B cell (primary cell): ENCODE data around the gene HINFP. TPM values are rescaled to one million over a fixed set of nuclear protein-coding genes. Genes with fewer than 3 reads are reported as not detected.

Experiments used
- ATAC-seq: fragments of 200-7000 bp; cut with Tn5 transposase; one replicate; pipeline ENCODE4 v1.10.0; 2021; ENCODE audit warnings: low read depth, mild to moderate bottlenecking, moderate number of reproducible peaks, moderate library complexity
- CTCF ChIA-PET: fragments of 350-600 bp; sonication (Branson Sonifier 250); formaldehyde crosslinking; loops from one replicate; lab custom pipeline; 2021; ENCODE audit warnings: antibody characterized with exemption, inconsistent platforms; lab: Charles Lee
- POLR2A ChIA-PET: fragments of 350-600 bp; sonication (Branson Sonifier 250); formaldehyde crosslinking; loops from one replicate; lab custom pipeline; 2021; ENCODE audit warnings: antibody characterized with exemption; lab: Charles Lee
- DNase-seq: peaks from one replicate; pipeline ENCODE4 v3.0.0; 2013
- H2AFZ ChIP-seq: 2 replicates; pipeline ENCODE4 v1.6.1; 2012; ENCODE audit warnings: mild to moderate bottlenecking, low read depth, low read length; ENCODE audit not compliant: insufficient read depth, poor library complexity, severe bottlenecking
- H3K27ac ChIP-seq, 2 donors: 1 replicate in 1 of 2; 2 replicates in 1 of 2; pipeline ENCODE4 v1.5.1; 2012 to 2013; ENCODE audit warnings: low read length in 2 of 2, mild to moderate bottlenecking in 2 of 2, moderate library complexity in 1 of 2
- H3K27me3 ChIP-seq, 4 experiments: fragments of 200-600 bp in 1 of 4; sonication (generic) in 1 of 4; replicated peaks in 1 of 4; 1 replicate in 2 of 4; 2 replicates in 2 of 4; pipeline versions ENCODE4 v1.6.1 to v1.7.0; 2013 to 2016; ENCODE audit warnings: low read length in 3 of 4, mild to moderate bottlenecking in 2 of 4, mixed read lengths in 1 of 4, moderate library complexity in 1 of 4; ENCODE audit not compliant: insufficient read depth in 4 of 4, control insufficient read depth in 3 of 4; ENCODE audit errors: control extremely low read depth in 1 of 4
- H3K36me3 ChIP-seq, 2 experiments: replicated peaks in 1 of 2; 1 replicate in 1 of 2; 2 replicates in 1 of 2; pipeline versions ENCODE4 v1.6.1 to v1.7.1; 2013; ENCODE audit warnings: low read length in 1 of 2; ENCODE audit not compliant: insufficient read depth in 2 of 2, control insufficient read depth in 1 of 2; ENCODE audit errors: control extremely low read depth in 1 of 2, extremely low read depth in 1 of 2
- H3K4me1 ChIP-seq, 2 donors: fragments of 200-600 bp in 1 of 2; sonication (generic) in 1 of 2; 1 replicate in 1 of 2; 2 replicates in 1 of 2; pipeline versions ENCODE4 v1.5.1 to v1.6.1; 2013 to 2017; ENCODE audit warnings: low read length in 2 of 2; ENCODE audit not compliant: control insufficient read depth in 2 of 2, insufficient read depth in 2 of 2
- H3K4me2 ChIP-seq: replicated peaks from 2 replicates; pipeline ENCODE3; 2012; ENCODE audit warnings: mild to moderate bottlenecking, low read depth, low read length; ENCODE audit not compliant: poor library complexity, severe bottlenecking
- H3K4me3 ChIP-seq, 5 experiments: fragments of 200-600 bp in 1 of 5; sonication (generic) in 1 of 5; 1 replicate in 3 of 5; 2 replicates in 2 of 5; pipeline versions ENCODE4 v1.5.1 to v1.7.0; 2011 to 2016; ENCODE audit warnings: low read length in 4 of 5, mild to moderate bottlenecking in 4 of 5, low read depth in 2 of 5, control low read depth in 1 of 5, moderate library complexity in 1 of 5; ENCODE audit not compliant: insufficient read depth in 1 of 5; ENCODE audit errors: control extremely low read depth in 1 of 5, extremely low read depth in 1 of 5
- H3K79me2 ChIP-seq: fragments of 200-600 bp; sonication (generic); one replicate; pipeline ENCODE4 v1.6.0; 2016; ENCODE audit warnings: low read length; ENCODE audit not compliant: control insufficient read depth, insufficient read depth
- H3K9ac ChIP-seq: fragments of 200-600 bp; sonication (generic); 2 replicates; pipeline ENCODE4 v1.6.1; 2017; ENCODE audit warnings: mild to moderate bottlenecking, low read length, moderate library complexity
- H3K9me3 ChIP-seq, 3 donors: one replicate each; pipeline versions ENCODE4 v1.6.1 to v1.7.1; 2013; ENCODE audit warnings: low read length in 2 of 3; ENCODE audit not compliant: control insufficient read depth in 2 of 3, insufficient read depth in 1 of 3; ENCODE audit errors: control extremely low read depth in 1 of 3
- H4K20me1 ChIP-seq: 2 replicates; pipeline ENCODE4 v1.6.0; 2012; ENCODE audit warnings: mild to moderate bottlenecking, low read length; ENCODE audit not compliant: insufficient read depth, control insufficient read depth, poor library complexity, severe bottlenecking
- H3K27ac Mint-ChIP-seq: one replicate; pipeline ENCODE4 v1.8.0; 2021; ENCODE audit warnings: mixed read lengths
- H3K27me3 Mint-ChIP-seq: one replicate; pipeline ENCODE4 v1.8.0; 2021; ENCODE audit warnings: mixed read lengths
- H3K4me1 Mint-ChIP-seq: one replicate; pipeline ENCODE4 v1.8.0; 2021; ENCODE audit warnings: mixed read lengths
- H3K4me3 Mint-ChIP-seq: one replicate; pipeline ENCODE4 v1.8.0; 2021; ENCODE audit warnings: mixed read lengths
- H3K9me3 Mint-ChIP-seq: one replicate; pipeline ENCODE4 v1.8.0; 2022; ENCODE audit warnings: mixed read lengths; ENCODE audit not compliant: insufficient read depth
- EZH2 ChIP-seq: IDR thresholded peaks from 2 replicates; pipeline ENCODE4 v1.6.1; 2012; ENCODE audit warnings: borderline replicate concordance, low read depth, mild to moderate bottlenecking, moderate library complexity, low read length; ENCODE audit not compliant: insufficient read depth, poor library complexity, severe bottlenecking
- WGBS: methylation state at CpG from one replicate; pipeline ENCODE4 v1.1.5; 2013; ENCODE audit warnings: missing lambda C conversion rate; ENCODE audit not compliant: insufficient coverage; 5-methylcytosine and 5-hydroxymethylcytosine counted together
- intact Hi-C: fragments of 100-400 bp; cut with micrococcal nuclease; formaldehyde crosslinking; loops from one replicate; pipeline ENCODE4 v1.10.0; 2022
- polyA plus RNA-seq: library from polyadenylated mRNA; depleted of rRNA; stranded (reverse); fragments of >200 nt; gene quantifications from 2 replicates; pipeline ENCODE4 v1.2.3, GENCODE V29; 2012
- total RNA-seq, 2 donors: library from RNA; stranded (reverse); fragments of 120-200 nt in 1 of 2; gene quantifications; 1 replicate in 1 of 2; 2 replicates in 1 of 2; pipeline versions ENCODE4 v1.2.3 to v1.2.4, GENCODE V29; 2013 to 2022
- TF ChIP-seq, protein P1 (sequence below): fragments of 200-600 bp; IDR thresholded peaks from one replicate; pipeline ENCODE4 v1.8.0; 2022; ENCODE audit warnings: antibody characterized with exemption, mild to moderate bottlenecking

HINFP gene
- total and polyA plus RNA-seq, 2 donors (not counting 1 experiment from before 2014, with no cell fraction given) = 60.6 to 78.7 TPM

DNA sequence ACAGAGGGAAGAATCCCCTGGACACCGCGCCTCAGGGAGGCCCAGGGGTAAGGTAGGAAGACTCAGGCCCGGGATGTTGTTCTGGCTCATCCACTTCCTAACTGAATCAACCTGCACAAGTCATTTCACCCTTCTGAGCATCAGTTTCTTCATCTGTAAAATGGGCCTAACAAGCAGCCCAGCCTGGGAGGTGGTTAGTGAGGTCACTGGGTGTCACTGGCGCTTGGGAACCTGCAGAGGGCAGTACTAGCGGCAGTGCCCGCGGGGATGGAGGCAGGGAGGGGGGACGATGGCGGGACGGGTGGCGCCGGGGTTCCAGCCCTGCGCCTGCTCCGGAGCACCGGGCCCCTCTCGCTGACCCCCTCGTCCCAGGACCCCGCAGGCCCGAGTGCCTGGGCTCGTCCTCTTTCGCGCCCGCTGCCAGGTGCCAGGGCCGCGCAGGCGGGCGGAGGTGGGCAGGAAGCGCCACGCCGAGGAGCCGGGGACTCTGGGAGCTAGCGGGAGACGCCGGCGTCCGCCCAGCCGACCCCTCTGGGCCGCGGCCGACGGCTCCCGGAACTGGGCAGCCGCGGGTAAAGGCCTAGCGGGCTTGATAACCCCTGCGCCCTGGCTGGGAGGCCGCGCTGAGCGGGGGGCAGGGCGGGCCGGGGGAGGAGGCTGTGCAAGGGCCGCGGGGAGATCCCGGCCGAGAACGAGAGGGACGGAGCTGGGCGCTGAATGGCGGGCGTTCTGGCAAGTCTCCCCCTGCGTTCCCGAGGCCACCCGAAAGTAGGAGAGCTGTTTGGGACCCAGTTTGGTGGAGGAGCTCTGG is 47.3 kb downstream of the HINFP start, which contains the start of gene NLRX1:
Gene NLRX1 (plus strand): TSS at position 255 of the 811 bp plus-strand sequence. CDS start 2,679 bp downstream, outside the sequence.
- Histone ChIP-seq H3K27ac (peak within 1 kb of the TSS; percentile 10 to 65), H3K79me2 (no peaks in the 10 kb centered on the region), H3K9me3 (no peaks in the 10 kb centered on the region), H3K4me2 (peak within 1 kb of the TSS; percentile 87), H3K9ac (peak within 1 kb of the TSS; percentile 80), H3K4me3 (peak within 1 kb of the TSS; percentile 56 to 80 (median 68)), H3K4me1 (peaks cover 5 to 12% of the 10 kb centered on the region in 2 donors), H2AFZ (peak within 1 kb of the TSS; percentile 98), H3K36me3 (no peaks in the 10 kb centered on the region), H3K27me3 (no peaks in the 10 kb centered on the region), H4K20me1 (no peaks in the 10 kb centered on the region)
- WGBS = under 1% methylated on average over 60 of the region's 63 CpGs
- Mint-ChIP-seq H3K27ac (peak within 1 kb of the TSS; percentile 81), H3K9me3 (no peaks in the 10 kb centered on the region), H3K4me3 (peak within 1 kb of the TSS; percentile 92), H3K27me3 (no peaks in the 10 kb centered on the region), H3K4me1 (peaks cover 4% of the 10 kb centered on the region)
- DNase-seq (peak; percentile 88), ATAC-seq (peak; percentile 96)
- ChIA-PET POLR2A (interaction anchor here (1.1 kb wide), 1 partner anchor 47 kb away, joined by 3 read pairs; the partner anchor contains the start of gene HINFP), CTCF (interaction anchor here (0.7 to 2.1 kb wide), 20 partner anchors 9 to 170 kb away, joined by 3 to 25 read pairs (median 4); partner anchors contain the start of genes ABCG4, CBL, DPAGT1 and NHERF4)
- TF ChIP-seq, protein P1, sequence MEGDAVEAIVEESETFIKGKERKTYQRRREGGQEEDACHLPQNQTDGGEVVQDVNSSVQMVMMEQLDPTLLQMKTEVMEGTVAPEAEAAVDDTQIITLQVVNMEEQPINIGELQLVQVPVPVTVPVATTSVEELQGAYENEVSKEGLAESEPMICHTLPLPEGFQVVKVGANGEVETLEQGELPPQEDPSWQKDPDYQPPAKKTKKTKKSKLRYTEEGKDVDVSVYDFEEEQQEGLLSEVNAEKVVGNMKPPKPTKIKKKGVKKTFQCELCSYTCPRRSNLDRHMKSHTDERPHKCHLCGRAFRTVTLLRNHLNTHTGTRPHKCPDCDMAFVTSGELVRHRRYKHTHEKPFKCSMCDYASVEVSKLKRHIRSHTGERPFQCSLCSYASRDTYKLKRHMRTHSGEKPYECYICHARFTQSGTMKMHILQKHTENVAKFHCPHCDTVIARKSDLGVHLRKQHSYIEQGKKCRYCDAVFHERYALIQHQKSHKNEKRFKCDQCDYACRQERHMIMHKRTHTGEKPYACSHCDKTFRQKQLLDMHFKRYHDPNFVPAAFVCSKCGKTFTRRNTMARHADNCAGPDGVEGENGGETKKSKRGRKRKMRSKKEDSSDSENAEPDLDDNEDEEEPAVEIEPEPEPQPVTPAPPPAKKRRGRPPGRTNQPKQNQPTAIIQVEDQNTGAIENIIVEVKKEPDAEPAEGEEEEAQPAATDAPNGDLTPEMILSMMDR = peak; percentile 88
- TF ChIP-seq EZH2 = no peak
- intact Hi-C loops = loop anchor here (1.0 to 2.0 kb wide), 4 partner anchors 29 to 155 kb away; partner anchors contain the start of gene CBL
